ENCODE data around the gene HBG1. TPM values are rescaled to one million over a fixed set of nuclear protein-coding genes. Genes with fewer than 3 reads are reported as not detected.

The HBG1 gene
- total RNA-seq, 6 donors from 2014 or later: 2.9 to 4.6 TPM; not detected in 4

DNA sequence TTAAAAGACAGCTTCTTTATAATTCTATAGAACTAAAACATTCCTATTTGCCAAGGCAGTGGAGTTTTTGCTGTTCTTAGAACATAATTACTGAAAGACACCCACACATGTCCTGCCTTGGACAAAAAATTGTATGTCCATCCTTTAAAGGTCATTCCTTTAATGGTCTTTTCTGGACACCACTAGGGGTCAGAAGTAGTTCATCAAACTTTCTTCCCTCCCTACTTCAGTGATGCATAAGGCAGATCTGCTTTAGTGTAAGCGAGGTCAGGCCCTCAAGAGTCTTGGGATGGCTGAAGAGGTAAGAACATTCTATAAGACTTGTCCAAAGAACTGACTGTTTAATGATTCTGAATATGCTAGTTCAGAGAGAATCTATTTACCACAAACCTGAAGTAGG lies 44.9 kb downstream of the HBG1 start:
- H3K27me3 ChIP-seq: no peaks in the 10 kb centered on the region
- no peak overlapping the region for H3K4me3 ChIP-seq
- H3K36me3 ChIP-seq: no peaks in the 10 kb centered on the region
- no peaks in the 10 kb centered on the region for H3K9me3 ChIP-seq
- ATAC-seq (ENCODE audit: low FRiP score in 2 of 2) (peak in 1 of 2 donors; percentile 56), DNase-seq (no peak)
- no peaks in the 10 kb centered on the region for H3K4me1 ChIP-seq
- H3K27ac ChIP-seq: no peak overlapping the region
- 20 to 22% methylated on average over 1 of the region's 1 CpG for WGBS, 2 donors
- TF ChIP-seq, protein P1, sequence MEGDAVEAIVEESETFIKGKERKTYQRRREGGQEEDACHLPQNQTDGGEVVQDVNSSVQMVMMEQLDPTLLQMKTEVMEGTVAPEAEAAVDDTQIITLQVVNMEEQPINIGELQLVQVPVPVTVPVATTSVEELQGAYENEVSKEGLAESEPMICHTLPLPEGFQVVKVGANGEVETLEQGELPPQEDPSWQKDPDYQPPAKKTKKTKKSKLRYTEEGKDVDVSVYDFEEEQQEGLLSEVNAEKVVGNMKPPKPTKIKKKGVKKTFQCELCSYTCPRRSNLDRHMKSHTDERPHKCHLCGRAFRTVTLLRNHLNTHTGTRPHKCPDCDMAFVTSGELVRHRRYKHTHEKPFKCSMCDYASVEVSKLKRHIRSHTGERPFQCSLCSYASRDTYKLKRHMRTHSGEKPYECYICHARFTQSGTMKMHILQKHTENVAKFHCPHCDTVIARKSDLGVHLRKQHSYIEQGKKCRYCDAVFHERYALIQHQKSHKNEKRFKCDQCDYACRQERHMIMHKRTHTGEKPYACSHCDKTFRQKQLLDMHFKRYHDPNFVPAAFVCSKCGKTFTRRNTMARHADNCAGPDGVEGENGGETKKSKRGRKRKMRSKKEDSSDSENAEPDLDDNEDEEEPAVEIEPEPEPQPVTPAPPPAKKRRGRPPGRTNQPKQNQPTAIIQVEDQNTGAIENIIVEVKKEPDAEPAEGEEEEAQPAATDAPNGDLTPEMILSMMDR (IDR thresholded peaks at IDR 0.05): peak in 4 of 6 experiments; percentile 7 to 40 (median 30)
- TF ChIP-seq POLR2A (IDR thresholded peaks at IDR 0.05) (no peak), EP300 (IDR thresholded peaks at IDR 0.05) (no peak), POLR2AphosphoS5 (IDR thresholded peaks at IDR 0.05) (no peak)

DNA sequence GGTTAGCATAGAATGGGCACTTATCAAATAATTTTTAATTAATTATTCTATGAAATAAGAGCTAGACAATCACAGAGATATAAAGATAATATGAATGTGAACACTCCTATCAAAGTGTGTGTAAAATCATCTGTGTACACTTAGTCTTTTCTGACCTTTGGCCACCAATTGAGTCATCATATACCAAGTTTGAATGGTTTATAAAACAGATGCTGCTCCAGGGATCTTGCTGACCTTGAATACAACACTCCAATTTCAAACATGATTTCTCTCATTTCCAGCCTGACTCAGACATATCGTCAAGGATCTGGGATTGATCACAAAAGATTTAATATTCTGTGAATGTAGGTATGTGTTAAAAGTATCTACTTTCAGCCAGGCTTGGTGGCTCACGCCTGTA lies 46.3 kb downstream of the HBG1 start:
- no peaks in the 10 kb centered on the region for H3K9me3 ChIP-seq
- no peak for ATAC-seq (ENCODE audit: low FRiP score in 2 of 2)
- H3K4me1 ChIP-seq: no peaks in the 10 kb centered on the region
- 82 to 85% methylated on average over 2 of the region's 2 CpGs for WGBS, 2 donors
- H3K27ac ChIP-seq: no peak overlapping the region
- no peaks in the 10 kb centered on the region for H3K36me3 ChIP-seq
- no peak for DNase-seq
- no peak for TF ChIP-seq EP300 (IDR thresholded peaks at IDR 0.05)
- no peak for TF ChIP-seq POLR2AphosphoS5 (IDR thresholded peaks at IDR 0.05)
- TF ChIP-seq, protein P1 (IDR thresholded peaks at IDR 0.05): no peak
- no peak for TF ChIP-seq POLR2A (IDR thresholded peaks at IDR 0.05)
- H3K4me3 ChIP-seq: no peak overlapping the region
- H3K27me3 ChIP-seq: no peaks in the 10 kb centered on the region

DNA sequence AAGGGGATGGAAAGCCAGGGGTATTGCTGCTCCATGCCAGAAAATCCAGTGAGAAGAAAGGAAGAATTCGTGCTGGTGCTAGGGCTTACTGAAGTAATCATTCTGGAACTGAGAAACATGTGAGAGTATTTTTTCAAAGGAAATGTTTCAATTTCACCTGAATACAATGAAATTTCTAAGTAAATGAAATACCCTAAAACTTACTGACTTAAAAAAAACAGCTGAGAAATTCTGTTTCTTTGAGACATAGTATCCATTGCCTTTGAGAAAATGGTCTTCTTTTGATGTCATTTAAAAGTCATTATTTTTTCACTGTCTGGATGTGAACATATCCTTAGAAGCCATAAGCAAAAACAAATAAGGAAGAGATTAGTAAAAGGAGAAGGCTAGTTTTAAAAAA lies 49.1 kb downstream of the HBG1 start, which contains the start of gene OR51V1:
Gene OR51V1, minus strand, starts transcription at position 101 of the 400 bp plus-strand sequence. Its CDS starts 0 bp downstream, at position 101.
- no peaks in the 10 kb centered on the region for H3K9me3 ChIP-seq
- no peaks in the 10 kb centered on the region for H3K36me3 ChIP-seq
- no peak for DNase-seq
- TF ChIP-seq POLR2A (IDR thresholded peaks at IDR 0.05) (no peak), POLR2AphosphoS5 (IDR thresholded peaks at IDR 0.05) (no peak), EP300 (IDR thresholded peaks at IDR 0.05) (no peak)
- TF ChIP-seq, protein P1 (IDR thresholded peaks at IDR 0.05): no peak
- no peaks in the 10 kb centered on the region for H3K4me1 ChIP-seq
- no peak within 1 kb of the TSS for H3K27ac ChIP-seq
- ATAC-seq (ENCODE audit: low FRiP score in 2 of 2): no peak
- no peaks in the 10 kb centered on the region for H3K27me3 ChIP-seq
- H3K4me3 ChIP-seq: no peak within 1 kb of the TSS
- WGBS, 2 donors: 65 to 70% methylated on average over 1 of the region's 1 CpG

DNA sequence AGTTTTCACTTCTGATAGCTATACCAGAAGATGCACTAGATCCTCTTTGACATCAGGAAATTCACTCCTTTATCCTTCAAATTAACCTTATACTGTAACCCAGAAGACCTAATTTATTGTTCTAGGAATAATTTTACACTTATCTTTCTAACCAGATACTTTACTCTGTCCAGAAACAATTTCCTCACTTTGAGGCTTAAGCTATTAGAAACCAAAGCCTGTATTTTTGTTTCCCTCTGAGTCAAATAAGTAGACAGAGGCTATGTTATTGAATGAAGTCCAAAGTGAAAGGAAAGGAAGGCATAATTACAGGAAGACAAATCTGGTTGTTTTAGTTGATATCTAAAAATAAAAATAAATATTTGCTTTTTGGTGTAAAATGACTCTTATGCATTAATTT lies 51.4 kb downstream of the HBG1 start:
- no peak for DNase-seq
- no peak overlapping the region for H3K27ac ChIP-seq
- no peaks in the 10 kb centered on the region for H3K27me3 ChIP-seq
- no peaks in the 10 kb centered on the region for H3K4me1 ChIP-seq
- ATAC-seq (ENCODE audit: low FRiP score in 2 of 2): no peak
- no peak for TF ChIP-seq POLR2A (IDR thresholded peaks at IDR 0.05)
- no peak for TF ChIP-seq POLR2AphosphoS5 (IDR thresholded peaks at IDR 0.05)
- TF ChIP-seq, protein P1 (IDR thresholded peaks at IDR 0.05): no peak
- no peak for TF ChIP-seq EP300 (IDR thresholded peaks at IDR 0.05)
- no peaks in the 10 kb centered on the region for H3K36me3 ChIP-seq
- H3K4me3 ChIP-seq: no peak overlapping the region
- no peaks in the 10 kb centered on the region for H3K9me3 ChIP-seq

Other genes starting within 250 kb of the HBG1 start
- not detected for gene OR52J3, start 203.3 kb downstream of the HBG1 start, total RNA-seq
- gene OR52E2, start 190.2 kb downstream of the HBG1 start, total RNA-seq: not detected
- not detected for gene OR52E1, start 180.3 kb downstream of the HBG1 start, total RNA-seq
- gene OR52A5, start 111.5 kb downstream of the HBG1 start, total RNA-seq: not detected
- not detected for gene OR52A1, start 95.1 kb downstream of the HBG1 start, total RNA-seq
- gene OR51V1, start 49.2 kb downstream of the HBG1 start, total RNA-seq: not detected
- 1,000 to 10,000 TPM in 2 of 6 donors, 100 to 1,000 TPM in 2, 10 to 100 TPM in 2; 26.2 to 1,949 (median 399) TPM for gene HBB, start 22.8 kb downstream of the HBG1 start, total RNA-seq
- 1 to 10 TPM in 1 of 6 donors, not detected in 5; 7.2 TPM for gene HBD, start 15.4 kb downstream of the HBG1 start, total RNA-seq
- gene HBG2, start 4.9 kb upstream of the HBG1 start, total RNA-seq: 10 to 100 TPM in 1 of 6 donors, 1 to 10 TPM in 1, not detected in 4; 10.0 to 15.8 TPM
- 1 to 10 TPM in 2 of 6 donors, not detected in 4; 2.5 to 3.0 TPM for gene HBE1, start 20.1 kb upstream of the HBG1 start, total RNA-seq
- under 1 TPM in 1 of 6 donors, not detected in 5; 0.27 TPM for gene OR51B4, start 52.1 kb upstream of the HBG1 start, total RNA-seq
- gene OR51B2, start 74.4 kb upstream of the HBG1 start, total RNA-seq: 1 to 10 TPM in 1 of 6 donors, not detected in 5; 1.2 TPM
- gene OR51B5, start 93.7 kb upstream of the HBG1 start, total RNA-seq: 1 to 10 TPM in 1 of 6 donors, under 1 TPM in 2, not detected in 3; 0.26 to 2.0 (median 0.30) TPM
- gene OR51B6, start 101.7 kb upstream of the HBG1 start, total RNA-seq: not detected
- gene OR51M1, start 134.0 kb upstream of the HBG1 start, total RNA-seq: not detected
- gene OR51Q1, start 172.3 kb upstream of the HBG1 start, total RNA-seq: not detected
- gene OR51I1, start 191.7 kb upstream of the HBG1 start, total RNA-seq: under 1 TPM in 1 of 6 donors, not detected in 5; 0.76 TPM
- gene OR51I2, start 199.5 kb upstream of the HBG1 start, total RNA-seq: not detected
- gene OR52D1, start 238.8 kb upstream of the HBG1 start, total RNA-seq: not detected